ENCODE data around the gene PRF1.
"Not testable (repeated sequence)": the region's sequence is repeated elsewhere in the genome, so short reads cannot be mapped to it uniquely, and the experiment has no call there.

The PRF1 gene

GRCh38 chr10:70647086-70647485 lies 44.5 kb upstream of the PRF1 start:
- Histone ChIP-seq H3K27me3 (ENCODE audit: insufficient read depth, low read depth, severe bottlenecking) (no peaks in the 10 kb centered on the region), H3K4me3 (ENCODE audit: low read depth, low read length) (no peak overlapping the region), H3K36me3 (no peaks in the 10 kb centered on the region), H3K9me3 (ENCODE audit: severe bottlenecking) (peaks cover 25% of the 10 kb centered on the region), H3K27ac (no peak overlapping the region)
- TF ChIP-seq, protein P1, sequence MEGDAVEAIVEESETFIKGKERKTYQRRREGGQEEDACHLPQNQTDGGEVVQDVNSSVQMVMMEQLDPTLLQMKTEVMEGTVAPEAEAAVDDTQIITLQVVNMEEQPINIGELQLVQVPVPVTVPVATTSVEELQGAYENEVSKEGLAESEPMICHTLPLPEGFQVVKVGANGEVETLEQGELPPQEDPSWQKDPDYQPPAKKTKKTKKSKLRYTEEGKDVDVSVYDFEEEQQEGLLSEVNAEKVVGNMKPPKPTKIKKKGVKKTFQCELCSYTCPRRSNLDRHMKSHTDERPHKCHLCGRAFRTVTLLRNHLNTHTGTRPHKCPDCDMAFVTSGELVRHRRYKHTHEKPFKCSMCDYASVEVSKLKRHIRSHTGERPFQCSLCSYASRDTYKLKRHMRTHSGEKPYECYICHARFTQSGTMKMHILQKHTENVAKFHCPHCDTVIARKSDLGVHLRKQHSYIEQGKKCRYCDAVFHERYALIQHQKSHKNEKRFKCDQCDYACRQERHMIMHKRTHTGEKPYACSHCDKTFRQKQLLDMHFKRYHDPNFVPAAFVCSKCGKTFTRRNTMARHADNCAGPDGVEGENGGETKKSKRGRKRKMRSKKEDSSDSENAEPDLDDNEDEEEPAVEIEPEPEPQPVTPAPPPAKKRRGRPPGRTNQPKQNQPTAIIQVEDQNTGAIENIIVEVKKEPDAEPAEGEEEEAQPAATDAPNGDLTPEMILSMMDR (IDR thresholded peaks at IDR 0.05; ENCODE audit: low read depth, low read length): no peak
- no peak for DNase-seq

DNA sequence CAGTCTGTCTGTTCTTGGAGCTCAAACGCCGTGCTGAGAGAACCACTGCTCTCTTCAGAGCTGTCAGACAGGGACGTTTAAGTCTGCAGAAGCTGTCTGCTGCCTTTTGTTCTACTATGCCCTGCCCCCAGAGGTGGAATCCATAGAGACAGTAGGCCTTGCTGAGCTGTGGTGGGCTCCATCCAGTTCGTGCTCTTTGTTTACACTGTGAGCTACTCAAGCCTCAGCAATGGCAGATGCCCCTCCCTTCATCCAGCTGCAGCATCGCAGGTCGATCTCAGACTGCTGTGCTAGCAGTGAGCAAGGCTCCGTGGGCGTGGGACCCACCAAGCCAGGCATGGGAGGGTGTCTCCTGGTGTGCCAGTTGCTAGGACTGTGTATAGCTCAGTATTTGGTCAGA lies 42.4 kb upstream of the PRF1 start:
- peaks cover 14% of the 10 kb centered on the region for H3K9me3 ChIP-seq (ENCODE audit: severe bottlenecking)
- not testable (repeated sequence) for H3K4me3 ChIP-seq (ENCODE audit: low read depth, low read length); H3K27ac ChIP-seq; DNase-seq; H3K36me3 ChIP-seq; H3K27me3 ChIP-seq (ENCODE audit: insufficient read depth, low read depth, severe bottlenecking)

DNA sequence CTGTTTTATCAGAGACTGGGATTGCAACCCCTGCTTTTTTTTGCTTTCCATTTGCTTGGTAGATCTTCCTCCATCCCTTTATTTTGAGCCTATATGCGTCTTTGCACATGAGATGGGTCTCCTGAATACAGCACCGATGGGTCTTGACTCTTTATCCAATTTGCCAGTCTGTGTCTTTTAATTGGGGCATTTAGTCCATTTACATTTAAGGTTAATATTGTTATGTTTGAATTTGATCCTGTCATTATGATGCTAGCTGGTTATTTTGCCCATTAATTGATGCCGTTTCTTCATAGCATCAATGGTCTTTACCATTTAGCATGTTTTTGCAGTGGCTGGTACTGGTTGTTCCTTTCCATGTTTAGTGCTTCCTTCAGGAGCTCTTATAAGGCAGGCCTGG lies 40.7 kb upstream of the PRF1 start:
- H3K9me3 ChIP-seq (ENCODE audit: severe bottlenecking); H3K27ac ChIP-seq; H3K4me3 ChIP-seq (ENCODE audit: low read depth, low read length); DNase-seq; H3K27me3 ChIP-seq (ENCODE audit: insufficient read depth, low read depth, severe bottlenecking); H3K36me3 ChIP-seq: not testable (repeated sequence)

- not testable (repeated sequence) for H3K36me3 ChIP-seq; H3K4me3 ChIP-seq (ENCODE audit: low read depth, low read length); DNase-seq; H3K9me3 ChIP-seq (ENCODE audit: severe bottlenecking); H3K27ac ChIP-seq; H3K27me3 ChIP-seq (ENCODE audit: insufficient read depth, low read depth, severe bottlenecking)
Measured at GRCh38 chr10:70639640-70640383, 37.3 kb upstream of the PRF1 start.

DNA sequence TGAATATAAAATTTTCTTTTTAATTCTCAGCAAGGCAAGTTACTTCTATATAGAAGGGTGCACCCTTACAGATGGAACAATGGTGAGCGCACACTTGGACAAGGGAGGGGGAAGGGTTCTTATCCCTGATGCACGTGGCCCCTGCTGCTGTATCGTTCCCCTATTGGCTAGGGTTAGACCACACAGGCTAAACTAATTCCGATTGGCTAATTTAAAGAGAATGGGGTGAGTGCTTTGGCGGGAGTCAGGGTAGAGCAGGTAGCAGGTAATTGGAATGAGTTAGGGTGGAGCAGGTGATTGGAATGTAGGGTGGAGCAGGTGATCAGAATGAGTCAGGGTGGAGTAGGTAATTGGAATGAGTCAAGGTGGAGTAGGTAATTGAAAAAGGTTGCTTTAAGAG lies 32.0 kb upstream of the PRF1 start:
- DNase-seq, H3K27ac ChIP-seq: not testable (repeated sequence)

DNA sequence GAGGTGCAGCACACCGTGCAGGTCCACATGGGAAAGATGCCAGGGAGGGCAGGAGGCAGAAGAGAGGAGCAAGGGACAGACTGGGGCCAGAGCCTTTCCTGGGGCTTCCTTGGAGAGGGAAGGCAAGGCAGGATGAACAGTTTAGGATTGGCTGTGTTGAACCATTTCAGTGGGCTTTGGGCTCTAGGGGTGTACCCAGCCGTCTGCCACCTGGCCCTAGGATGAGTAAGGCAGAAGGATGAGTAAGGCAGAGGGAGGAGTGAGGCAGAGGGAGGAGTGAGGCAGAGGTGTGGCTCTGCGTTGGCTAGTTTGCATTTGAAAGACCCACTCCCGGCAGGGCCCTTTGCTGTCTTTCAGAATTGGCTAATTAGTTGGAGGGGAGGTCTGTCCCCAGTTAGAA lies 31.5 kb upstream of the PRF1 start:
- Histone ChIP-seq H3K9me3 (ENCODE audit: severe bottlenecking) (peaks cover 5% of the 10 kb centered on the region), H3K27me3 (ENCODE audit: insufficient read depth, low read depth, severe bottlenecking) (no peaks in the 10 kb centered on the region), H3K36me3 (no peaks in the 10 kb centered on the region), H3K27ac (no peak overlapping the region), H3K4me3 (ENCODE audit: low read depth, low read length) (no peak overlapping the region)
- no peak for DNase-seq
- TF ChIP-seq, protein P1 (IDR thresholded peaks at IDR 0.05; ENCODE audit: low read depth, low read length): no peak

More for the DNA sequence above, 32.0 kb upstream of the PRF1 start:
- not testable (repeated sequence) for H3K27me3 ChIP-seq (ENCODE audit: insufficient read depth, low read depth, severe bottlenecking); H3K9me3 ChIP-seq (ENCODE audit: severe bottlenecking); H3K4me3 ChIP-seq (ENCODE audit: low read depth, low read length); H3K36me3 ChIP-seq

GRCh38 chr10:70631735-70632134 lies 29.2 kb upstream of the PRF1 start:
- not testable (repeated sequence) for H3K27me3 ChIP-seq (ENCODE audit: insufficient read depth, low read depth, severe bottlenecking); H3K9me3 ChIP-seq (ENCODE audit: severe bottlenecking); DNase-seq; H3K27ac ChIP-seq; H3K36me3 ChIP-seq; H3K4me3 ChIP-seq (ENCODE audit: low read depth, low read length)

- TF ChIP-seq, protein P1 (IDR thresholded peaks at IDR 0.05; ENCODE audit: low read depth, low read length): no peak
- no peak for DNase-seq
- Histone ChIP-seq H3K4me3 (ENCODE audit: low read depth, low read length) (no peak overlapping the region), H3K27me3 (ENCODE audit: insufficient read depth, low read depth, severe bottlenecking) (no peaks in the 10 kb centered on the region), H3K27ac (no peak overlapping the region), H3K9me3 (ENCODE audit: severe bottlenecking) (peaks cover 5% of the 10 kb centered on the region), H3K36me3 (no peaks in the 10 kb centered on the region)
Measured at GRCh38 chr10:70629338-70629737, 26.8 kb upstream of the PRF1 start.

Data from WERI-Rb-1 (cell line).